Keratinocyte (primary cell): ENCODE results near the gene ALG2.

Experiments used
- CTCF ChIP-seq, 3 experiments: IDR thresholded peaks in 1 of 3; conservative IDR thresholded peaks in 1 of 3; optimal IDR thresholded peaks in 1 of 3; 2 replicates in 2 of 3; 3 replicates in 1 of 3; pipeline versions ENCODE3 to v1.5.1; 2011; ENCODE audit warnings: low read length in 3 of 3, mild to moderate bottlenecking in 3 of 3, moderate library complexity in 2 of 3, control low read depth in 1 of 3, inconsistent platforms in 1 of 3; ENCODE audit not compliant: insufficient read depth in 2 of 3; ENCODE audit errors: extremely low read depth in 1 of 3
- EZH2 ChIP-seq: IDR thresholded peaks from one replicate; pipeline ENCODE4 v1.6.1; 2012; ENCODE audit warnings: inconsistent platforms, mild to moderate bottlenecking, low read length, moderate library complexity

DNA sequence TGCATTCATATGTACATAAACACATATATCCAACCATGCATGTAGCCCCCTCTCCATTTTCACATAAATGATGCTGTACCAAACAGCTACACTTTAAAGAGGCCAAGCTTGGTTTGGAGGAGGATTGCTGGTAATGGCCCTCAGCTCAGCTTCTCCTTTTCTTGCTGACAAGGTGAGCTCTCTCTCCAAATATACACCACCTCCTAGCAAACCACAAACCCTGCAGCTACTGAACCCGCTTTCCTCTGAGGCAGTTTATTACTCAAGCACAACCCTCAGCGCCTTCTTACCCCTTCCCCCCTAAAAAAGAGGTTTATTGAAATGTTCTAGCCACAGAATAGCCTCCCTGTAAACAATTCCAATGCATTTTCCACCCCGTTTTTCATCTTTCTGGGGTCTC is 54.0 kb downstream of the ALG2 start:
- TF ChIP-seq CTCF (optimal IDR thresholded peaks at IDR 0.05 in 1 of 3, IDR thresholded peaks at IDR 0.05 in 1 of 3, conservative IDR thresholded peaks at IDR 0.05 in 1 of 3; ENCODE audit: extremely low read depth in 1 of 3, insufficient read depth in 2 of 3, low read length in 3 of 3) (no peak), EZH2 (no peak)
